Astrocyte of the spinal cord (primary cell): ENCODE measurements around the gene WBP11.

ENCODE experiments used
- DNase-seq: peaks from one replicate; pipeline ENCODE4 v3.0.0; 2011; ENCODE audit warnings: low read depth, low spot score
- H3K4me3 ChIP-seq: 2 replicates; pipeline ENCODE4 v1.5.1; 2011; ENCODE audit warnings: low read depth, mild to moderate bottlenecking, low read length, moderate library complexity
- CTCF ChIP-seq: IDR thresholded peaks from 2 replicates; pipeline ENCODE4 v1.5.1; 2012; ENCODE audit warnings: low read depth, mild to moderate bottlenecking, low read length, inconsistent platforms
- in situ Hi-C: cut with HindIII; loops from 2 replicates; pipeline ENCODE4 v1.10.0; 2017; ENCODE audit warnings: low sequenced_read_pairs

Gene WBP11

DNA sequence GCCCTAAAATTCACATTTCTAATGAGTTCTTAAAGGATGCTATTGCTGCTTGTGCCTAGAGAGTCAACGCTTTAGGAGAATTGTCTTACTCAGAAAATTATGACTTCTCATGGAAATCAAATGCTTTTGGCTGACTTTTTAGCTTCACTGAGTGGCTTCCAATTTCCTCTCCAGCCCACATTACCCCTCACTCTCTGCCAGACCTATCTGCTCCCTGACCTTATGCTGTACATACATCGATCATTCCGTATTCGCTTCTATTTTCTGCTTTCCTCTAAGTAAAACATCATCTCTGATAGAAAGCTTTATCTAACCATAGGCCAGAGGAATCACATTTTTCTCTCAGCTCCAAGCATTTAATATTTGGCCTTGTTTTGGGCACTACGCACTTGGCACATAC lies 23.2 kb upstream of the WBP11 start:
- H3K4me3 ChIP-seq, result no peak overlapping the region
- in situ Hi-C loops, result no loop called here
- TF ChIP-seq CTCF, result no peak
- no peak for DNase-seq

GRCh38 chr12:14825256-14825655 lies 22.0 kb upstream of the WBP11 start:
- in situ Hi-C loops, result no loop called here
- no peak for TF ChIP-seq CTCF
- H3K4me3 ChIP-seq, result no peak overlapping the region
- DNase-seq, result no peak

DNA sequence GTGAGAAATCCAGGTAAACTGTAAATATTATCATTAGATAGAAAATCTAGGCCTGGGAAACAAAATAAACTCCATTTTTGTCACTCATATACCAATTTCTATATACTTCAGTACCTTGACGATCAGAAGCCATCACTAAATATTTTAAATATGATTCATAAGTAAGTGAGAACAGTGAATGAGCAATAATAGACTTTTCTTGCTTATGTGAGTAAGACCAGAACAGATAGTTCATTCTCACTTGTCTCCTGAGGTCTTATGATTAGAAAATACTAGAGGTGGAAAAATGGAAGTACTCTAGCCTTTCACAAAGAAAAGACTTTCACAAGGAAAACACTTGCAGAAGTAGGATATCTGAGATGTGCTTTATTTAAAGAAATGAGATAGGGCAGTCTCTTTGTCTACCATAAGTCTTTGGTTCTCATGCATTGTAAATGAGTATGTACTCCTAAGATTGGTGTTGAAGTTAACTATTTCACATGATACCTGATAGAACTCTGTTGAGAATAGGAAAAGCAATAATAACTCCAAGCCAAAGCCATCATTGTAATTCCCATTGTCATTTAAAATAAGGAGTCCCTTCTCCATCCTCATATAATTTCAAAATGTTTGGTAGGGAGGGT lies 20.8 kb upstream of the WBP11 start:
- in situ Hi-C loops, result no loop called here
- no peak for TF ChIP-seq CTCF
- DNase-seq, result no peak
- H3K4me3 ChIP-seq, result no peak overlapping the region

DNA sequence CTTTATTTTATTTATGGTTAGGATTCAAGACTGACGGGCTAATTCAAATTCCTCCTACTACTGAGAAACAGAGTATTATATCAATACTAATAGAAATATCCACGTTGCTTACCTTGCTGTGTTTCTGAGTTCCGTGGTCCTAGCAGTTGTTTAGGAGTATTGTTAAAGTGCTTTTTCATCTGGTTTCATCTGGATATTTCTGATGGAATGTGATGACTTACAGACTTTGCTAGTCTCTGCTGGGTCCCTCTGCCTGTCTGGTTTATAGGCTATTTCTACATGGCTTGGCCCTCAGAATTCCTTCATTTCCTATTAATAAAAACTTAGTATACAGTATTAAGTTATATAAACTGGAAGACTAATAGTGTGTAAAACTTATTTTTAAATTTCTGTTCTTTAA lies 10.7 kb upstream of the WBP11 start, which contains the start of gene SMCO3:
Gene SMCO3, minus strand, starts transcription at position 169 of the 400 bp plus-strand sequence. CDS start 7,502 bp downstream, outside the sequence.
- no peak within 1 kb of the TSS for H3K4me3 ChIP-seq
- in situ Hi-C loops, result no loop called here
- no peak for DNase-seq
- TF ChIP-seq CTCF, result no peak

DNA sequence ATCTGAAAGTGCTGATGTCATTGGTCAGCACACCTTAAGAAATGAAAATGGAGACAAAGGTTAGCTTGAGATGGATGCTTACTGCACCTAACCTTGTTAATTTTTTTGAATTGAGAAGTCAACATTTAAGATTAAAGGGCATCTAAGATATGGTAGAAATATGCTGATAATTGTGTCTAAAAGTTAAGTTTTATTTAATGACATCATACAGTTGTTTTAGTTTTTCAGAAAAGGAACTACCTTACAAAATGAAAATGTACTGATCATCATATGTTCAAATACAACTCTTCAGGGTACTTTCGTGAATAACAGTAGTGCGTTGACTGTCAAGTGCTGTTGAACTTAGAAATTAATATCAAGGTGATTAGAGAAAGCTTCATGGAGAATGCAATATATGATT lies 8.2 kb upstream of the WBP11 start:
- in situ Hi-C loops, result no loop called here
- no peak for DNase-seq
- TF ChIP-seq CTCF, result no peak
- no peak overlapping the region for H3K4me3 ChIP-seq

DNA sequence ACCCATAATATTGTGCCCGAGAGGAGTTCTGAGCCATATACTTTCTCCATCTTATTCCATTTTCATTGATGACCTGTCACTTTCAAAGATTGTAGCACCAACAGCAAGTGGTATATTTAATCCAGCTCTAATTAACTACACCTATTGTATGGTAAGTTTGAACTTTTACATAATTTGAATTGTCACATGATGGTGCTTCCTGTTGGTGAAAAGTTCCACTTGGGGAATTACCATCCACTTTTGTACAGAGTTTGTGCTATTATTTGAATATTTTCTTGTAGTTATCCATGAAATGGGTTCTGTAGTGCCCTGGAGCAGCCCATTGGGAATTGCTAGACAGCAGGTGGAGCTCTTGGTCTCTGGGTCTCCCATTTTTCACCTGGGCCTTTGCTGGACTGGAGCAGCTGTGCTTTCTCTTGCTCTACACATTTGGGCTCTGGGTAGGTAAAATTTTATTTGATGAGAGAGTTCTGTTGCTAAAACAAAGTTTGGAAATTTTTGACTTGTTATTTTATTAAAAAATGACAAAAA lies 7.7 kb upstream of the WBP11 start:
- no peak overlapping the region for H3K4me3 ChIP-seq
- peak; percentile 24 for DNase-seq
- in situ Hi-C loops, result no loop called here
- TF ChIP-seq CTCF, result peak; percentile 68
